GM19467 (cell line): ENCODE data around the gene KCNK18.
"Not testable (repeated sequence)": the region's sequence is repeated elsewhere in the genome, so short reads cannot be mapped to it uniquely, and the experiment has no call there.

ENCODE experiments used
- ATAC-seq: cut with Tn5 transposase; IDR thresholded peaks from one replicate; pipeline ENCODE4 v1.9.1; 2021; ENCODE audit warnings: mild to moderate bottlenecking, moderate library complexity; ENCODE audit not compliant: unreplicated experiment

Gene KCNK18

GRCh38 chr10:117218654-117219053, 21.4 kb downstream of the KCNK18 start:
- no peak for ATAC-seq

GRCh38 chr10:117221156-117221711, 23.9 kb downstream of the KCNK18 start:
- ATAC-seq, result no peak

GRCh38 chr10:117222552-117222951, 25.3 kb downstream of the KCNK18 start:
- ATAC-seq, result no peak

GRCh38 chr10:117222976-117223692, 25.8 kb downstream of the KCNK18 start:
- ATAC-seq, result no peak

- no peak for ATAC-seq
These were observed 26.6 kb downstream of the KCNK18 start for GRCh38 chr10:117223693-117224430.

GRCh38 chr10:117224881-117225280, 27.6 kb downstream of the KCNK18 start:
- no peak for ATAC-seq

- ATAC-seq, result no peak
These were observed 29.6 kb downstream of the KCNK18 start for GRCh38 chr10:117226813-117227451.

- no peak for ATAC-seq
These were observed 30.9 kb downstream of the KCNK18 start for GRCh38 chr10:117228210-117228609.

GRCh38 chr10:117230107-117230506, 32.8 kb downstream of the KCNK18 start:
- not testable (repeated sequence) for ATAC-seq

GRCh38 chr10:117237401-117237991, 40.2 kb downstream of the KCNK18 start:
- no peak for ATAC-seq

GRCh38 chr10:117239051-117239450, 41.8 kb downstream of the KCNK18 start:
- no peak for ATAC-seq

- no peak for ATAC-seq
These were observed 42.7 kb downstream of the KCNK18 start for GRCh38 chr10:117239721-117240620.

- no peak for ATAC-seq
These were observed 43.6 kb downstream of the KCNK18 start, which contains the start of gene SLC18A2 for GRCh38 chr10:117240621-117241529. Gene SLC18A2, plus strand, starts transcription at chr10:117241114. Its CDS starts 580 bp downstream, at chr10:117241694.

GRCh38 chr10:117241541-117242462, 44.5 kb downstream of the KCNK18 start:
- no peak for ATAC-seq

- ATAC-seq, result no peak
These were observed 45.2 kb downstream of the KCNK18 start for GRCh38 chr10:117242463-117242832.

- ATAC-seq, result no peak
These were observed 49.8 kb downstream of the KCNK18 start for GRCh38 chr10:117246997-117247671.

- ATAC-seq, result no peak
These were observed 51.6 kb downstream of the KCNK18 start for GRCh38 chr10:117248750-117249465.
